Fibroblast of skin of left quadriceps (primary cell): ENCODE measurements around the gene ARID4B.
"Not testable (repeated sequence)": the region's sequence is repeated elsewhere in the genome, so short reads cannot be mapped to it uniquely, and the experiment has no call there.

Experiments used
- DNase-seq, 2 experiments: peaks; one replicate each; pipeline ENCODE4 v3.0.0-alpha.2; 2013; ENCODE audit warnings: low read depth in 2 of 2

Gene ARID4B

GRCh38 chr1:235327559-235328270 lies at the start of gene ARID4B:
Gene ARID4B (minus strand): TSS chr1:235328179. CDS start chr1:235326919, 1,260 bp downstream.
- no peak for DNase-seq

GRCh38 chr1:235375919-235376605 lies 48.1 kb upstream of the ARID4B start:
- DNase-seq = no peak

- no peak for DNase-seq
Observed at GRCh38 chr1:235369802-235370201, 41.8 kb upstream of the ARID4B start.

GRCh38 chr1:235368428-235368827 lies 40.4 kb upstream of the ARID4B start:
- DNase-seq = no peak

GRCh38 chr1:235367000-235367908 lies 39.3 kb upstream of the ARID4B start, which contains the start of gene TBCE:
Gene TBCE (plus strand): TSS chr1:235367427. CDS start chr1:235380050, 12,623 bp downstream.
- DNase-seq = peak; percentile 90 to 92

- no peak for DNase-seq
Observed at GRCh38 chr1:235366286-235366685, 38.3 kb upstream of the ARID4B start.

GRCh38 chr1:235364189-235364588 lies 36.2 kb upstream of the ARID4B start:
- DNase-seq = not testable (repeated sequence)

GRCh38 chr1:235358899-235359298 lies 30.9 kb upstream of the ARID4B start:
- DNase-seq = no peak

GRCh38 chr1:235357485-235358373 lies 29.8 kb upstream of the ARID4B start:
- DNase-seq = no peak

- DNase-seq = no peak
Observed at GRCh38 chr1:235351898-235352297, 23.9 kb upstream of the ARID4B start.

- DNase-seq = no peak
Observed at GRCh38 chr1:235351441-235351840, 23.5 kb upstream of the ARID4B start.

GRCh38 chr1:235343726-235344125 lies 15.7 kb upstream of the ARID4B start:
- DNase-seq = no peak

GRCh38 chr1:235342471-235342870 lies 14.5 kb upstream of the ARID4B start:
- DNase-seq = no peak

GRCh38 chr1:235342039-235342438 lies 14.1 kb upstream of the ARID4B start:
- DNase-seq = no peak

- DNase-seq = no peak
Observed at GRCh38 chr1:235341334-235341733, 13.4 kb upstream of the ARID4B start.

GRCh38 chr1:235339746-235340145 lies 11.8 kb upstream of the ARID4B start:
- no peak for DNase-seq

GRCh38 chr1:235336903-235337302 lies 8.9 kb upstream of the ARID4B start:
- DNase-seq = no peak

- DNase-seq = no peak
Observed at GRCh38 chr1:235331401-235331800, 3.4 kb upstream of the ARID4B start.

- DNase-seq = no peak
Observed at GRCh38 chr1:235330918-235331285, 2.9 kb upstream of the ARID4B start.

GRCh38 chr1:235329139-235329902 lies 1.3 kb upstream of the ARID4B start:
- DNase-seq = no peak
